ENCODE data around the gene MX1. TPM values are rescaled to one million over a fixed set of nuclear protein-coding genes. Genes with fewer than 3 reads are reported as not detected.

Gene MX1
- total RNA-seq, 2 experiments from 2014 or later: 138 to 145 TPM

- H3K27ac Mint-ChIP-seq: no peak overlapping the region
- no peaks in the 10 kb centered on the region for H3K9me3 Mint-ChIP-seq
- DNase-seq: no peak
- intact Hi-C loops (cut with micrococcal nuclease): no loop called here
- no peaks in the 10 kb centered on the region for H3K4me1 Mint-ChIP-seq (ENCODE audit: low read depth)
- H3K4me3 Mint-ChIP-seq: no peak overlapping the region
- CTCF ChIA-PET: interaction anchor here (1.1 to 3.0 kb wide), 2 partner anchors 175 to 180 kb away, joined by 3 to 52 read pairs; no protein-coding TSS in a partner anchor
- H3K27me3 Mint-ChIP-seq (ENCODE audit: low read depth): no peaks in the 10 kb centered on the region
- H3K36me3 Mint-ChIP-seq (ENCODE audit: low read depth): peaks cover 12% of the 10 kb centered on the region
Measured at GRCh38 chr21:41458559-41458958, 32.5 kb downstream of the MX1 start.

DNA sequence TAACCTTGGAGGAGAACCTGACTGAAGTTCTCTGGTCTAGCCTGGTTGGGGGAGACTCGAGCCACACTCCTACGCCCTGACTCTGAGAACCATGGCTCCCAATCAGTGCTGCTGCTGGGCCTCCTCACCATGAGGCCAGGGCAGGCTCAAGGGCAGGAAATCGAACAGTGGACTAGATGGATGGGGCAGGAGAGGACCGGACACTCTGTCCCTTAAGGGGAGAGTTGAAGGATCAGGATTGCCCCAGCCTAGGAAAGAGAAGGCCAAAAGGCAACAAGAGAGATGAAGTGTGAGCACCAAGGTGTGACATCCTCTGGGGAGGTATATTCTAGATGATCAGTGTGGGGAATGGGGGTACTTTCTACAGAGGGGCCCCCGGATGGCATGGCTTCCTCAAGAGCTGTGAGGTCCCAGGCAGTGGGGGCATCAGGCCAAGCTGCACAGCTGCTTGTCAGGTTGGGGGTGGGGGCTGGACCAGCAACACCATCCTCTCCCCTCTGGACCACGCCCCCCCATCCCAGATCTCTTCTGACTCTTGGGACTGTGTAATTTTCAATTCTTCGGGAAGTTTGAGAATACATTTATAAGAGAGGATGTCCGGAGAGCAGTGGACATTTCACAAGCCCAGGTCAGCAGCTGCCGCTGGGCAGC, 34.0 kb downstream of the MX1 start:
- Mint-ChIP-seq H3K9me3 (peaks cover 2% of the 10 kb centered on the region), H3K4me3 (no peak overlapping the region), H3K27me3 (ENCODE audit: low read depth) (no peaks in the 10 kb centered on the region), H3K27ac (no peak overlapping the region), H3K4me1 (ENCODE audit: low read depth) (no peaks in the 10 kb centered on the region), H3K36me3 (ENCODE audit: low read depth) (peaks cover 11% of the 10 kb centered on the region)
- DNase-seq: no peak
- CTCF ChIA-PET: interaction anchor here (0.6 to 3.0 kb wide), 5 partner anchors 8 to 179 kb away, joined by 3 to 52 read pairs (median 4); no protein-coding TSS in a partner anchor
- intact Hi-C loops (cut with micrococcal nuclease): loop anchor here (1.0 to 2.0 kb wide), 3 partner anchors 91 to 337 kb away; no protein-coding TSS in a partner anchor

- Mint-ChIP-seq H3K4me1 (ENCODE audit: low read depth) (no peaks in the 10 kb centered on the region), H3K4me3 (no peak overlapping the region), H3K9me3 (peaks cover 2% of the 10 kb centered on the region), H3K27ac (no peak overlapping the region), H3K36me3 (ENCODE audit: low read depth) (peaks cover 6% of the 10 kb centered on the region), H3K27me3 (ENCODE audit: low read depth) (no peaks in the 10 kb centered on the region)
- CTCF ChIA-PET: interaction anchor here (0.6 to 3.0 kb wide), 4 partner anchors 9 to 180 kb away, joined by 3 to 52 read pairs (median 4); no protein-coding TSS in a partner anchor
- DNase-seq: peak; percentile 71
- intact Hi-C loops (cut with micrococcal nuclease): loop anchor here (1.0 to 2.0 kb wide), 3 partner anchors 92 to 338 kb away; no protein-coding TSS in a partner anchor
Measured at GRCh38 chr21:41460578-41461527, 34.8 kb downstream of the MX1 start.

DNA sequence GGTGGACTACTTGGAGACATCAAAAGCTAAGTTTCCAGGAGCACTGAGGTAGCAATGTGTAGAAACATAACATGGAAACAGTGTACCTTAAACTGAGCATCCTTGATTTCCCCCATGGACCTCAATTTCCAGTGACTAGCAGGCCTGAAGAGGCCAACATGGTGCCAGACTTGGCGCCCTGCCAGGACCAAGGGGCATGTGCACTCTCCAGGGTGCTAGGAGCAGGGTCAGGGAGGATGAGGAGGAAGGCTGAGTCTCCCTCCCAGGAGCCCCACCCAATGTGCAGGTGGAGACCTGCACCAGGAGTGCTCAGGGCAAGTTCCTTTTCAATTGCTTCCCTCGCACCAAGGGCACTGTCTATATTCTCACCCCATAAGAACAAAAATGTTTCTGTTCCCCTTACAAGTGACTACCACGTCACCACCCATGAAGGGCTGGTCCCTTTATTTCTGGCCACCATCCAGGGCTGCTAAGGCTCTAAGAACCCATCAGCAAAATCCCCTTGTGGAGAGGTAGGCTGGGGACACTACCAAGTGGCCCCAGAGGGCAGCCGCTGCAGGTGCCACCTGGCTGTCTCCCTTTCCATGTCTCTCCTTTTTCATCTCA, 39.2 kb downstream of the MX1 start:
- Mint-ChIP-seq H3K9me3 (peaks cover 2% of the 10 kb centered on the region), H3K36me3 (ENCODE audit: low read depth) (no peaks in the 10 kb centered on the region), H3K4me1 (ENCODE audit: low read depth) (no peaks in the 10 kb centered on the region), H3K27me3 (ENCODE audit: low read depth) (peaks cover 21% of the 10 kb centered on the region), H3K4me3 (no peak overlapping the region), H3K27ac (no peak overlapping the region)
- no peak for DNase-seq
- CTCF ChIA-PET: interaction anchor here (0.6 kb wide), 1 partner anchor 10 kb away, joined by 4 read pairs; no protein-coding TSS in a partner anchor
- intact Hi-C loops (cut with micrococcal nuclease): no loop called here

- Mint-ChIP-seq H3K4me1 (ENCODE audit: low read depth) (no peaks in the 10 kb centered on the region), H3K9me3 (peaks cover 2% of the 10 kb centered on the region), H3K27ac (no peak overlapping the region), H3K4me3 (no peak overlapping the region), H3K27me3 (ENCODE audit: low read depth) (peaks cover 25% of the 10 kb centered on the region), H3K36me3 (ENCODE audit: low read depth) (no peaks in the 10 kb centered on the region)
- CTCF ChIA-PET: interaction anchor here (4.2 kb wide), 1 partner anchor 183 kb away, joined by 21 read pairs; no protein-coding TSS in a partner anchor
- DNase-seq: no peak
- intact Hi-C loops (cut with micrococcal nuclease): no loop called here
Measured at GRCh38 chr21:41466024-41466820, 40.2 kb downstream of the MX1 start.

- CTCF ChIA-PET: interaction anchor here (4.2 kb wide), 1 partner anchor 187 kb away, joined by 21 read pairs; no protein-coding TSS in a partner anchor
- no peak for DNase-seq
- H3K27me3 Mint-ChIP-seq (ENCODE audit: low read depth): peaks cover 27% of the 10 kb centered on the region
- H3K4me1 Mint-ChIP-seq (ENCODE audit: low read depth): no peaks in the 10 kb centered on the region
- no peak overlapping the region for H3K27ac Mint-ChIP-seq
- no peak overlapping the region for H3K4me3 Mint-ChIP-seq
- intact Hi-C loops (cut with micrococcal nuclease): no loop called here
- no peaks in the 10 kb centered on the region for H3K9me3 Mint-ChIP-seq
- no peaks in the 10 kb centered on the region for H3K36me3 Mint-ChIP-seq (ENCODE audit: low read depth)
Measured at GRCh38 chr21:41470054-41470453, 44.0 kb downstream of the MX1 start.

DNA sequence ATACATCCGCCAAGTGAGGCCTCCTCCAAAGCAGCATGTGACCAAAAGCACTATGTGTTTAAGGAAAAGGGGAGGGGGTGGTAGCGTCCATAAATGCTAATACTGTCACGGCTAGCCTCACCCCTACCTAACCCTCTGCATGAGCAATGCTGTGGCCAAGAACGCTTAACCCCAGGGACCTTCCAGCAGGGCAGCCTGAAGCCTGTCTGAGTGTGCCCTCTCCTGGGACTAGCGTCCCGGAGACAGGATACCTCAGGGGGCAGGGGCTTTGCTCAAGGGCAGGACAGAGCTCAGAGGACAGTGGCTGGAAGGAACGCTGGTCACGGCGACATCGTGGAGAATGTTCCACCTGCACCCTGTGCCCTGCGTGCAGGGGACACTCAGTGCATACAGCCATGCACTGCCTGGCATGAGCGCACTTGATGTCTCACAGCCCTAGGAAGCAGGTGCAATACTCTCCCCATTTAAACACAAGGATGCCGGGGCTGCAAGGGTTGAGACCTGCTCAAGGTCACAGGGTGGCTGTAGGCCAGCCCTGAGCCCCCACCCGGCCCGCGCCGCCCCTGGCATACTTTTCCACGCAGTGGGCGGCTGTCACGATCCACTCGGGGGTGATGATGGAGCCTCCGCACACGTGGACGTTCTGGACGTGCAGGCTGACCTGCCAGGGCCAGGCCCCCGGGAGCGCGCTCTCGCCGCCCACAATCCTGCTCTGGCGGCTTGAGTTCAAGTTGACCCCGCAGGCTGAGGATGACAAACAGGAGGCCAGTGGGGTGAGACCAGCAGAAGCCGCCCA, 46.9 kb downstream of the MX1 start:
- Mint-ChIP-seq H3K4me3 (no peak overlapping the region), H3K4me1 (ENCODE audit: low read depth) (no peaks in the 10 kb centered on the region), H3K9me3 (no peaks in the 10 kb centered on the region), H3K36me3 (ENCODE audit: low read depth) (no peaks in the 10 kb centered on the region), H3K27ac (no peak overlapping the region), H3K27me3 (ENCODE audit: low read depth) (peaks cover 26% of the 10 kb centered on the region)
- CTCF ChIA-PET: no interaction called here
- intact Hi-C loops (cut with micrococcal nuclease): no loop called here
- DNase-seq: no peak

DNA sequence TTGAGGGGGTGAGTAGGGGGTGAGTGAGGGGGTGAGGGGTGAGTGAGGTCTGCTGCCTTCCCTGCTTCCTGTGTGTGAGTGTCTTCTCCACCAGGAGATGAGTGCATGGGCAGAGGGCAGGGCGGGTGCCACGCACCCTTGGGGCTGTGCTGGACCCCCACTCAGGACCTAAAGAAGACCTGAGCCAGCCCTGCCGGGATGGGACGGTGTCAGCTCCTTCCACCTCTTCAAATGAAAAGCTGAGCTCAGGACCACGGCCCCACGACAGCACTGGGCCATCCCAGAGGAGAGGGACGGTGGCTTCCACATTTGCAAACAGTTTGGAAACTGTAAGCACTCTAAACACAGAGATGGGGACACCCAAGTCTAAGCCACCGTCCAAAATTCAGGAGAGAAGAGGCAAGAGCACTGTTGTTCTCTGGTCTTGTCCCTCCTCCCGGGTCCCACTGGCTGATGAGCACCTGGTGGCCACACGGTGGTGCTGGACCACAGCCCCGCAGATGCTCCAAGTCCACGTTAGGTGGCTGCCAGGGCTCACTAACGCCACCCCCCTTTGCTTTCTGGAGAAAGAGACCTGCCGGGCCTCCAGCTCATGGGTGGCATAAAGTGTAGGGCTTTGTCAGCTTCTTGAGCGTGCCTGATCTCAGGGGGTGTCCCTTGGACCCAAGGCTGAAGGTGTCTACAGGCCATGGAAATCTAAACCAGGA, 49.8 kb downstream of the MX1 start:
- peaks cover 7% of the 10 kb centered on the region for H3K27me3 Mint-ChIP-seq (ENCODE audit: low read depth)
- no peaks in the 10 kb centered on the region for H3K4me1 Mint-ChIP-seq (ENCODE audit: low read depth)
- no peaks in the 10 kb centered on the region for H3K36me3 Mint-ChIP-seq (ENCODE audit: low read depth)
- intact Hi-C loops (cut with micrococcal nuclease): no loop called here
- CTCF ChIA-PET: interaction anchor here (1.4 kb wide), 1 partner anchor 193 kb away, joined by 3 read pairs; no protein-coding TSS in a partner anchor
- H3K27ac Mint-ChIP-seq: no peak overlapping the region
- DNase-seq: no peak
- H3K4me3 Mint-ChIP-seq: no peak overlapping the region
- H3K9me3 Mint-ChIP-seq: no peaks in the 10 kb centered on the region

- H3K27ac Mint-ChIP-seq: no peak overlapping the region
- no peaks in the 10 kb centered on the region for H3K9me3 Mint-ChIP-seq
- CTCF ChIA-PET: no interaction called here
- no peaks in the 10 kb centered on the region for H3K4me1 Mint-ChIP-seq (ENCODE audit: low read depth)
- H3K36me3 Mint-ChIP-seq (ENCODE audit: low read depth): no peaks in the 10 kb centered on the region
- intact Hi-C loops (cut with micrococcal nuclease): no loop called here
- H3K4me3 Mint-ChIP-seq: no peak overlapping the region
- H3K27me3 Mint-ChIP-seq (ENCODE audit: low read depth): peaks cover 4% of the 10 kb centered on the region
- no peak for DNase-seq
Measured at GRCh38 chr21:41477641-41478318, 51.7 kb downstream of the MX1 start.
